Thymus (tissue), 11 donors: ENCODE results near the gene EP400. TPM values are rescaled to one million over a fixed set of nuclear protein-coding genes. Genes with fewer than 3 reads are reported as not detected.

Source experiments
- DNase-seq, 9 donors: peaks; one replicate each; pipeline ENCODE4 v3.0.0-alpha.2; 2013; ENCODE audit warnings: low spot score in 9 of 9, low read depth in 6 of 9, missing footprints in 1 of 9
- H3K27ac ChIP-seq, 2 donors: one replicate each; pipeline ENCODE4 v1.5.1; 2013; ENCODE audit warnings: control low read depth in 1 of 2, low read depth in 1 of 2, low read length in 1 of 2, mild to moderate bottlenecking in 1 of 2, moderate library complexity in 1 of 2
- H3K27me3 ChIP-seq, 2 donors: one replicate each; pipeline ENCODE4 v1.5.1; 2013; ENCODE audit warnings: low read length in 1 of 2; ENCODE audit not compliant: control insufficient read depth in 2 of 2, insufficient read depth in 1 of 2
- H3K36me3 ChIP-seq, 2 donors: one replicate each; pipeline ENCODE4 v1.5.1; 2013; ENCODE audit warnings: low read length in 1 of 2, mild to moderate bottlenecking in 1 of 2, moderate library complexity in 1 of 2; ENCODE audit not compliant: control insufficient read depth in 2 of 2, insufficient read depth in 2 of 2
- H3K4me1 ChIP-seq, 2 donors: one replicate each; pipeline ENCODE4 v1.5.1; 2013; ENCODE audit warnings: low read length in 2 of 2; ENCODE audit not compliant: control insufficient read depth in 2 of 2, insufficient read depth in 2 of 2
- H3K4me3 ChIP-seq, 2 donors: one replicate each; pipeline ENCODE4 v1.5.1; 2013; ENCODE audit warnings: low read length in 2 of 2, control low read depth in 1 of 2, mild to moderate bottlenecking in 1 of 2
- H3K9me3 ChIP-seq, 2 donors: one replicate each; pipeline ENCODE4 v1.5.1; 2013; ENCODE audit warnings: low read length in 1 of 2, mild to moderate bottlenecking in 1 of 2; ENCODE audit not compliant: control insufficient read depth in 2 of 2, insufficient read depth in 1 of 2
- WGBS: extraction: QIAGEN DNeasy Blood & Tissue Kit; methylation state at CpG from one replicate; pipeline ENCODE4 v1.1.7; 2013; 5-methylcytosine and 5-hydroxymethylcytosine counted together
- polyA plus RNA-seq: library from polyadenylated mRNA; stranded (reverse); fragments of 200-250 nt; gene quantifications from one replicate; pipeline ENCODE4 v1.2.3, GENCODE V29; 2013
- total RNA-seq: library from RNA; stranded (reverse); fragments of 120-200 nt; gene quantifications from one replicate; pipeline ENCODE4 v1.2.4, GENCODE V29; 2013
- donor health status: healthy.

EP400 gene
- total and polyA plus RNA-seq, 2 donors, result 4.6 to 28.9 TPM

GRCh38 chr12:131934535-131934934 lies 15.2 kb upstream of the EP400 start:
- Histone ChIP-seq H3K27me3 (no peaks in the 10 kb centered on the region), H3K4me1 (peaks cover 3 to 6% of the 10 kb centered on the region in 2 donors), H3K9me3 (no peaks in the 10 kb centered on the region), H3K36me3 (peaks cover 34 to 48% of the 10 kb centered on the region in 2 donors), H3K4me3 (no peak overlapping the region), H3K27ac (no peak overlapping the region)
- 98% methylated on average over 11 of the region's 11 CpGs for WGBS
- no peak for DNase-seq

GRCh38 chr12:131938082-131938481 lies 11.7 kb upstream of the EP400 start:
- Histone ChIP-seq H3K4me3 (no peak overlapping the region), H3K4me1 (no peaks in the 10 kb centered on the region), H3K27me3 (no peaks in the 10 kb centered on the region), H3K36me3 (peaks cover 38 to 58% of the 10 kb centered on the region in 2 donors), H3K9me3 (no peaks in the 10 kb centered on the region), H3K27ac (no peak overlapping the region)
- DNase-seq, result no peak
- WGBS, result 97% methylated on average over 7 of the region's 7 CpGs

- DNase-seq, result no peak
- H3K27me3 ChIP-seq, result no peaks in the 10 kb centered on the region
- no peaks in the 10 kb centered on the region for H3K9me3 ChIP-seq
- peaks cover 32 to 57% of the 10 kb centered on the region in 2 donors for H3K36me3 ChIP-seq
- WGBS, result 97% methylated on average over 16 of the region's 16 CpGs
- H3K4me1 ChIP-seq, result no peaks in the 10 kb centered on the region
- H3K27ac ChIP-seq, result no peak overlapping the region
- H3K4me3 ChIP-seq, result no peak overlapping the region
Measured at GRCh38 chr12:131939007-131939406, 10.7 kb upstream of the EP400 start.

GRCh38 chr12:131940141-131940547 lies 9.6 kb upstream of the EP400 start:
- peaks cover 24 to 51% of the 10 kb centered on the region in 2 donors for H3K36me3 ChIP-seq

GRCh38 chr12:131941116-131941986 lies 8.4 kb upstream of the EP400 start:
- Histone ChIP-seq H3K4me3 (no peak overlapping the region), H3K9me3 (peaks cover 0 to 4% of the 10 kb centered on the region in 2 donors), H3K4me1 (no peaks in the 10 kb centered on the region), H3K27me3 (no peaks in the 10 kb centered on the region), H3K36me3 (peaks cover 24 to 49% of the 10 kb centered on the region in 2 donors), H3K27ac (no peak overlapping the region)
- no peak for DNase-seq
- 97% methylated on average over 46 of the region's 46 CpGs for WGBS

More at GRCh38 chr12:131940141-131940547, 9.6 kb upstream of the EP400 start:
- no peak for DNase-seq
- no peaks in the 10 kb centered on the region for H3K27me3 ChIP-seq
- 97% methylated on average over 8 of the region's 8 CpGs for WGBS
- H3K9me3 ChIP-seq, result peaks cover 0 to 4% of the 10 kb centered on the region in 2 donors
- H3K4me3 ChIP-seq, result no peak overlapping the region
- no peak overlapping the region for H3K27ac ChIP-seq
- no peaks in the 10 kb centered on the region for H3K4me1 ChIP-seq

GRCh38 chr12:131941987-131942341 lies 7.8 kb upstream of the EP400 start:
- H3K4me1 ChIP-seq, result no peaks in the 10 kb centered on the region
- no peak overlapping the region for H3K27ac ChIP-seq
- no peak overlapping the region for H3K4me3 ChIP-seq
- DNase-seq, result no peak
- peaks cover 24 to 49% of the 10 kb centered on the region in 2 donors for H3K36me3 ChIP-seq
- peaks cover 0 to 4% of the 10 kb centered on the region in 2 donors for H3K9me3 ChIP-seq
- H3K27me3 ChIP-seq, result no peaks in the 10 kb centered on the region
- 97% methylated on average over 7 of the region's 7 CpGs for WGBS

GRCh38 chr12:131942671-131943070 lies 7.1 kb upstream of the EP400 start:
- Histone ChIP-seq H3K27me3 (no peaks in the 10 kb centered on the region), H3K4me3 (no peak overlapping the region), H3K9me3 (peaks cover 0 to 4% of the 10 kb centered on the region in 2 donors), H3K4me1 (no peaks in the 10 kb centered on the region), H3K36me3 (peaks cover 24 to 46% of the 10 kb centered on the region in 2 donors), H3K27ac (no peak overlapping the region)
- no peak for DNase-seq
- WGBS, result 99% methylated on average over 12 of the region's 12 CpGs

GRCh38 chr12:131943389-131943788 lies 6.4 kb upstream of the EP400 start:
- Histone ChIP-seq H3K4me1 (no peaks in the 10 kb centered on the region), H3K36me3 (peaks cover 24 to 45% of the 10 kb centered on the region in 2 donors), H3K27ac (no peak overlapping the region), H3K4me3 (no peak overlapping the region), H3K9me3 (peaks cover 0 to 4% of the 10 kb centered on the region in 2 donors), H3K27me3 (no peaks in the 10 kb centered on the region)
- WGBS, result over 99% methylated on average over 8 of the region's 8 CpGs
- DNase-seq, result no peak

GRCh38 chr12:131943876-131944275 lies 5.9 kb upstream of the EP400 start:
- H3K27ac ChIP-seq, result no peak overlapping the region
- H3K27me3 ChIP-seq, result no peaks in the 10 kb centered on the region
- no peak for DNase-seq
- 98% methylated on average over 10 of the region's 10 CpGs for WGBS
- peaks cover 0 to 4% of the 10 kb centered on the region in 2 donors for H3K9me3 ChIP-seq
- no peaks in the 10 kb centered on the region for H3K4me1 ChIP-seq
- peaks cover 23 to 45% of the 10 kb centered on the region in 2 donors for H3K36me3 ChIP-seq
- H3K4me3 ChIP-seq, result no peak overlapping the region
